Keratinocyte (primary cell): ENCODE results near the gene ZNF202.

Source experiments
- EZH2 ChIP-seq: IDR thresholded peaks from one replicate; pipeline ENCODE4 v1.6.1; 2012; ENCODE audit warnings: inconsistent platforms, mild to moderate bottlenecking, low read length, moderate library complexity
- TF ChIP-seq, protein P1 (sequence below), 3 experiments: IDR thresholded peaks in 1 of 3; conservative IDR thresholded peaks in 1 of 3; optimal IDR thresholded peaks in 1 of 3; 2 replicates in 2 of 3; 3 replicates in 1 of 3; pipeline versions ENCODE3 to v1.5.1; 2011; ENCODE audit warnings: low read length in 3 of 3, mild to moderate bottlenecking in 3 of 3, moderate library complexity in 2 of 3, control low read depth in 1 of 3, inconsistent platforms in 1 of 3; ENCODE audit not compliant: insufficient read depth in 2 of 3; ENCODE audit errors: extremely low read depth in 1 of 3

DNA sequence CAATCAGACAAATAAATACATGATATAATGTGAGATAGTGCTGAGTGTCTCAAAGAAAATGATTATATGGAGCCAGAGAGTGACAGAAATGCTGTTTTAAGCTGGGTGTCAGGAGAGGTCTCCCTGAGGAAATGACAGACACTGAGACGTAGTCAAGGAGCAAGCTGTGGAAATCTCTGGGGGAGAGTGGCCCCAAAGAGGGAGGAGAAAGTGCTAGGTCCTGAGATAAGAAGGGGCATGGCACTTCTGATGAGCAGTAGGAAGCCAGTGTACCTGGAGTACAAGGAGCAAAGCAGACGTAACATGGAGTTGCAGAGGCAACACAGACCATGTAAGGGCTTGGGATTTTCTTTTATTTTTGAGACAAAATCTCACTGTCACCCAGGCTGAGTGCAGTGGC is 38.8 kb downstream of the ZNF202 start:
- no peak for TF ChIP-seq EZH2
- TF ChIP-seq, protein P1, sequence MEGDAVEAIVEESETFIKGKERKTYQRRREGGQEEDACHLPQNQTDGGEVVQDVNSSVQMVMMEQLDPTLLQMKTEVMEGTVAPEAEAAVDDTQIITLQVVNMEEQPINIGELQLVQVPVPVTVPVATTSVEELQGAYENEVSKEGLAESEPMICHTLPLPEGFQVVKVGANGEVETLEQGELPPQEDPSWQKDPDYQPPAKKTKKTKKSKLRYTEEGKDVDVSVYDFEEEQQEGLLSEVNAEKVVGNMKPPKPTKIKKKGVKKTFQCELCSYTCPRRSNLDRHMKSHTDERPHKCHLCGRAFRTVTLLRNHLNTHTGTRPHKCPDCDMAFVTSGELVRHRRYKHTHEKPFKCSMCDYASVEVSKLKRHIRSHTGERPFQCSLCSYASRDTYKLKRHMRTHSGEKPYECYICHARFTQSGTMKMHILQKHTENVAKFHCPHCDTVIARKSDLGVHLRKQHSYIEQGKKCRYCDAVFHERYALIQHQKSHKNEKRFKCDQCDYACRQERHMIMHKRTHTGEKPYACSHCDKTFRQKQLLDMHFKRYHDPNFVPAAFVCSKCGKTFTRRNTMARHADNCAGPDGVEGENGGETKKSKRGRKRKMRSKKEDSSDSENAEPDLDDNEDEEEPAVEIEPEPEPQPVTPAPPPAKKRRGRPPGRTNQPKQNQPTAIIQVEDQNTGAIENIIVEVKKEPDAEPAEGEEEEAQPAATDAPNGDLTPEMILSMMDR (optimal IDR thresholded peaks at IDR 0.05 in 1 of 3, IDR thresholded peaks at IDR 0.05 in 1 of 3, conservative IDR thresholded peaks at IDR 0.05 in 1 of 3; ENCODE audit: extremely low read depth in 1 of 3, insufficient read depth in 2 of 3, low read length in 3 of 3): no peak
